GM21381 (cell line): Measurements from ENCODE around the gene CNTNAP4.

Experiments
- ATAC-seq: cut with Tn5 transposase; IDR thresholded peaks from one replicate; pipeline ENCODE4 v1.9.1; 2021; ENCODE audit warnings: mild to moderate bottlenecking, moderate library complexity; ENCODE audit not compliant: unreplicated experiment

CNTNAP4 gene

GRCh38 chr16:76574651-76575050 lies 297.4 kb downstream of the CNTNAP4 start:
- no peak for ATAC-seq

GRCh38 chr16:76576526-76576925 lies 299.3 kb downstream of the CNTNAP4 start:
- ATAC-seq: no peak

GRCh38 chr16:76577003-76577402 lies 299.8 kb downstream of the CNTNAP4 start:
- ATAC-seq: peak; percentile 73

GRCh38 chr16:76579277-76579922 lies 302.2 kb downstream of the CNTNAP4 start:
- ATAC-seq: no peak

GRCh38 chr16:76583466-76583865 lies 306.3 kb downstream of the CNTNAP4 start:
- no peak for ATAC-seq

GRCh38 chr16:76583945-76584344 lies 306.7 kb downstream of the CNTNAP4 start:
- no peak for ATAC-seq

- ATAC-seq: no peak
Observed at GRCh38 chr16:76598498-76598897, 321.3 kb downstream of the CNTNAP4 start.

DNA sequence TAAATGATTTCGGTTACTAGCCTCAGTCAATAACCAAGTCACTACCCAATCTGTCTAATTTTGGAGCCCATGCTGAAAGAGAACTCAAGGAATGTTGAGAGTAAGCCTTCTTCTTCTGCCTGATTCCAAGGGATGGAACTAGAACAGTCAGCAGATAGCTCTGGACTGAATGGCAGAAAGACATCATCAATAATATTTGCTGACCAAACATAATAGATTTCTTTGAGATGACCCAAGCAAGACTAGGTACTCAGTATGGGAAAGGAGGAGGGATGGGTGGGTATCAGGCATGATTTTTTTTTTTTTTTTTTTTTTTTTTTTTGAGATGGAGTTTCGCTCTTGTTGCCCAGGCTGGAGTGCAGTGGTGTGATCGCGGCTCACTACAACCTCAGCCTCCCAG lies 330.1 kb downstream of the CNTNAP4 start:
- ATAC-seq: no peak
